Prostate gland (tissue), 2 donors: ENCODE results near the gene ABI3BP. TPM values are rescaled to one million over a fixed set of nuclear protein-coding genes. Genes with fewer than 3 reads are reported as not detected.

Source experiments
- DNase-seq: peaks from one replicate; pipeline ENCODE4 v3.0.0-alpha.2; 2019; ENCODE audit warnings: low spot score
- H3K27ac ChIP-seq, 2 donors: fragments of 200-600 bp; sonication (generic); 2 replicates each; pipeline ENCODE4 v1.5.1; 2017 to 2019
- H3K27me3 ChIP-seq: fragments of 200-600 bp; sonication (generic); replicated peaks from 2 replicates; pipeline ENCODE4 v1.5.1; 2019; ENCODE audit not compliant: insufficient read depth
- H3K36me3 ChIP-seq, 2 donors: fragments of 200-600 bp; sonication (generic); 1 replicate in 1 of 2; 2 replicates in 1 of 2; pipeline versions ENCODE4 v1.5.1 to v1.8.1; 2017 to 2019
- H3K4me1 ChIP-seq: fragments of 200-600 bp; sonication (generic); replicated peaks from 2 replicates; pipeline ENCODE4 v1.5.1; 2019
- H3K4me3 ChIP-seq, 2 donors: fragments of 200-600 bp; sonication (generic); 2 replicates each; pipeline ENCODE4 v1.5.1; 2017 to 2019
- H3K9me3 ChIP-seq: fragments of 200-600 bp; sonication (generic); 2 replicates; pipeline ENCODE4 v1.5.1; 2017
- CTCF ChIP-seq, 4 experiments: fragments of 200-600 bp in 2 of 4; fragments of 450-650 bp in 2 of 4; sonication (generic) in 2 of 4; IDR thresholded peaks; 1 replicate in 3 of 4; 2 replicates in 1 of 4; pipeline ENCODE4 v1.5.1; 2016 to 2019; ENCODE audit warnings: antibody characterized with exemption in 4 of 4, mild to moderate bottlenecking in 2 of 4, moderate library complexity in 2 of 4
- POLR2A ChIP-seq: fragments of 450-650 bp; IDR thresholded peaks from one replicate; pipeline ENCODE4 v1.6.1; 2016; ENCODE audit warnings: antibody characterized with exemption, mild to moderate bottlenecking
- POLR2AphosphoS5 ChIP-seq: sonication (generic); formaldehyde crosslinking; IDR thresholded peaks from one replicate; pipeline ENCODE4 v1.6.1; 2017; ENCODE audit warnings: antibody characterized with exemption
- WGBS: methylation state at CpG from one replicate; pipeline ENCODE4 v1.1.5; 2018; 5-methylcytosine and 5-hydroxymethylcytosine counted together
- intact Hi-C: fragments of 100-400 bp; cut with DNase I; formaldehyde crosslinking; loops from one replicate; pipeline ENCODE4 v1.14.2; 2022
- total RNA-seq, 2 donors: library from RNA; depleted of rRNA; stranded (reverse); fragments of >200 nt; gene quantifications; one replicate each; pipeline ENCODE4 v1.1.0, GENCODE V29; 2016

Gene ABI3BP
- total RNA-seq, 2 donors from 2014 or later, result 15.3 to 16.6 TPM

- H3K9me3 ChIP-seq, result no peaks in the 10 kb centered on the region
- no peak overlapping the region for H3K27ac ChIP-seq
- H3K4me3 ChIP-seq, result no peak overlapping the region
- no peak for DNase-seq
- 85% methylated on average over 2 of the region's 2 CpGs for WGBS
- no peaks in the 10 kb centered on the region for H3K27me3 ChIP-seq
- intact Hi-C loops, result no loop called here
- H3K4me1 ChIP-seq, result no peaks in the 10 kb centered on the region
- no peak for TF ChIP-seq POLR2AphosphoS5
- no peak for TF ChIP-seq POLR2A
- no peak for TF ChIP-seq CTCF (IDR thresholded peaks at IDR 0.05)
- H3K36me3 ChIP-seq, result no peaks in the 10 kb centered on the region
These were observed 191.1 kb downstream of the ABI3BP start for GRCh38 chr3:100802126-100802525.

- intact Hi-C loops, result loop anchor here (10.0 kb wide), 1 partner anchor 333 kb away; no protein-coding TSS in a partner anchor
- H3K36me3 ChIP-seq, result no peaks in the 10 kb centered on the region
- no peaks in the 10 kb centered on the region for H3K27me3 ChIP-seq
- no peak overlapping the region for H3K4me3 ChIP-seq
- 61% methylated on average over 1 of the region's 1 CpG for WGBS
- no peaks in the 10 kb centered on the region for H3K4me1 ChIP-seq
- no peak for DNase-seq
- no peak for TF ChIP-seq CTCF (IDR thresholded peaks at IDR 0.05)
- TF ChIP-seq POLR2A, result no peak
- TF ChIP-seq POLR2AphosphoS5, result no peak
- no peak overlapping the region for H3K27ac ChIP-seq
- no peaks in the 10 kb centered on the region for H3K9me3 ChIP-seq
These were observed 195.2 kb downstream of the ABI3BP start for GRCh38 chr3:100798012-100798411.

GRCh38 chr3:100796556-100796955 is 196.7 kb downstream of the ABI3BP start:
- intact Hi-C loops, result loop anchor here (10.0 kb wide), 1 partner anchor 332 kb away; no protein-coding TSS in a partner anchor
- Histone ChIP-seq H3K4me1 (no peaks in the 10 kb centered on the region), H3K27ac (no peak overlapping the region), H3K9me3 (no peaks in the 10 kb centered on the region), H3K36me3 (no peaks in the 10 kb centered on the region), H3K4me3 (no peak overlapping the region), H3K27me3 (no peaks in the 10 kb centered on the region)
- TF ChIP-seq POLR2A (no peak), POLR2AphosphoS5 (no peak), CTCF (IDR thresholded peaks at IDR 0.05) (peak in 2 of 4 experiments; percentile 16 to 26)
- no peak for DNase-seq
- WGBS, result 28% methylated on average over 2 of the region's 2 CpGs

GRCh38 chr3:100789579-100789978 is 203.6 kb downstream of the ABI3BP start:
- H3K4me3 ChIP-seq, result no peak overlapping the region
- H3K36me3 ChIP-seq, result no peaks in the 10 kb centered on the region
- H3K4me1 ChIP-seq, result no peaks in the 10 kb centered on the region
- intact Hi-C loops, result no loop called here
- H3K27me3 ChIP-seq, result no peaks in the 10 kb centered on the region
- H3K27ac ChIP-seq, result no peak overlapping the region
- WGBS, result 95% methylated on average over 2 of the region's 2 CpGs
- TF ChIP-seq POLR2A (no peak), POLR2AphosphoS5 (no peak)
- no peak for DNase-seq
- H3K9me3 ChIP-seq, result no peaks in the 10 kb centered on the region

DNA sequence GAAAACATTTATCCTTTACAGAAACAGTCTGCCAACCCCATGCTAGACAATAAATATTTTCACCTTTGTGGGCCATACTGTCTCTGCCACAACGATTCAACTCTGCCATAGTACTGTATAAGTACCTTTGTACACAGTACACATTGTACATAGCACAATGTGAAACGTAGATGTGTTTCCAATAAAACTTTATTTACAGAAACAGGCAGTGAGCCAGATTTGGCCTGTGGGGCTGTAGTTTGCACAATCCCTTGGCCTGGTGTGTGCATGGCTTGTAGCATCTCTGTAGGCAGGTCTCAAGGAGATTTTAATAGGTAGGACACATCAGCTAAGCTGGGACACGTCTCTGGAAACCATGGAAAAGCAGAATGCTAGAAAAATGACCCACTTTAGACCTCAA is 209.6 kb downstream of the ABI3BP start:
- H3K27ac ChIP-seq, result no peak overlapping the region
- 64% methylated on average over 3 of the region's 3 CpGs for WGBS
- no peaks in the 10 kb centered on the region for H3K36me3 ChIP-seq
- no peaks in the 10 kb centered on the region for H3K9me3 ChIP-seq
- no peaks in the 10 kb centered on the region for H3K4me1 ChIP-seq
- no peak for DNase-seq
- intact Hi-C loops, result no loop called here
- H3K27me3 ChIP-seq, result no peaks in the 10 kb centered on the region
- TF ChIP-seq POLR2A (no peak), CTCF (IDR thresholded peaks at IDR 0.05) (no peak), POLR2AphosphoS5 (no peak)
- H3K4me3 ChIP-seq, result no peak overlapping the region
